Measurements from ENCODE around the gene CLK2. TPM values are rescaled to one million over a fixed set of nuclear protein-coding genes. Genes with fewer than 3 reads are reported as not detected.

CLK2 gene
- total and polyA plus RNA-seq, 2 of the 8 experiments (the other 6 are each of a cell fraction or from before 2014, with no cell fraction given) = 62.2 to 76.0 TPM

DNA sequence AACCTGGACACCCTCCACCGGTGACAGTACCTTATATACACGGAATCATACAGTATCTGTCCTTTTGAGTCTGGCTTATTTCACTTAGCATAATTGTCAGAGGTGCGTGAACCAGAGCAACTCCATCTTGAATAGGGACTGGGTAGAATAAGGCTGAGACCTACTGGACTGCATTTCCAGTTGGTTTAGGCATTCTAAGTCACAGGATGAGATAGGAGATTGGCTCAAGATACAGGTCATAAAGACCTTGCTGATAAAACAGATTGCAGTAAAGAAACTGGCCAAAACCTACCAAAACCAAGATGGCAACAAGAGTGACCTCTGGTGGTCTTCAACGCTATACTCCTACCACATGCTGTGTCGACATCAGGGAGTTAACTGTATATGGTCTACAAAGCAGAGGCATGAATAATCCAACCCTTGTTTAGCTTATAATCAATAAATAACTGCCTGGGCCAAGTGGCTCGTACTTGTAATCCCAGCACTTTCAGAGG lies 34.0 kb upstream of the CLK2 start (continued):
- TF ChIP-seq, protein P1, sequence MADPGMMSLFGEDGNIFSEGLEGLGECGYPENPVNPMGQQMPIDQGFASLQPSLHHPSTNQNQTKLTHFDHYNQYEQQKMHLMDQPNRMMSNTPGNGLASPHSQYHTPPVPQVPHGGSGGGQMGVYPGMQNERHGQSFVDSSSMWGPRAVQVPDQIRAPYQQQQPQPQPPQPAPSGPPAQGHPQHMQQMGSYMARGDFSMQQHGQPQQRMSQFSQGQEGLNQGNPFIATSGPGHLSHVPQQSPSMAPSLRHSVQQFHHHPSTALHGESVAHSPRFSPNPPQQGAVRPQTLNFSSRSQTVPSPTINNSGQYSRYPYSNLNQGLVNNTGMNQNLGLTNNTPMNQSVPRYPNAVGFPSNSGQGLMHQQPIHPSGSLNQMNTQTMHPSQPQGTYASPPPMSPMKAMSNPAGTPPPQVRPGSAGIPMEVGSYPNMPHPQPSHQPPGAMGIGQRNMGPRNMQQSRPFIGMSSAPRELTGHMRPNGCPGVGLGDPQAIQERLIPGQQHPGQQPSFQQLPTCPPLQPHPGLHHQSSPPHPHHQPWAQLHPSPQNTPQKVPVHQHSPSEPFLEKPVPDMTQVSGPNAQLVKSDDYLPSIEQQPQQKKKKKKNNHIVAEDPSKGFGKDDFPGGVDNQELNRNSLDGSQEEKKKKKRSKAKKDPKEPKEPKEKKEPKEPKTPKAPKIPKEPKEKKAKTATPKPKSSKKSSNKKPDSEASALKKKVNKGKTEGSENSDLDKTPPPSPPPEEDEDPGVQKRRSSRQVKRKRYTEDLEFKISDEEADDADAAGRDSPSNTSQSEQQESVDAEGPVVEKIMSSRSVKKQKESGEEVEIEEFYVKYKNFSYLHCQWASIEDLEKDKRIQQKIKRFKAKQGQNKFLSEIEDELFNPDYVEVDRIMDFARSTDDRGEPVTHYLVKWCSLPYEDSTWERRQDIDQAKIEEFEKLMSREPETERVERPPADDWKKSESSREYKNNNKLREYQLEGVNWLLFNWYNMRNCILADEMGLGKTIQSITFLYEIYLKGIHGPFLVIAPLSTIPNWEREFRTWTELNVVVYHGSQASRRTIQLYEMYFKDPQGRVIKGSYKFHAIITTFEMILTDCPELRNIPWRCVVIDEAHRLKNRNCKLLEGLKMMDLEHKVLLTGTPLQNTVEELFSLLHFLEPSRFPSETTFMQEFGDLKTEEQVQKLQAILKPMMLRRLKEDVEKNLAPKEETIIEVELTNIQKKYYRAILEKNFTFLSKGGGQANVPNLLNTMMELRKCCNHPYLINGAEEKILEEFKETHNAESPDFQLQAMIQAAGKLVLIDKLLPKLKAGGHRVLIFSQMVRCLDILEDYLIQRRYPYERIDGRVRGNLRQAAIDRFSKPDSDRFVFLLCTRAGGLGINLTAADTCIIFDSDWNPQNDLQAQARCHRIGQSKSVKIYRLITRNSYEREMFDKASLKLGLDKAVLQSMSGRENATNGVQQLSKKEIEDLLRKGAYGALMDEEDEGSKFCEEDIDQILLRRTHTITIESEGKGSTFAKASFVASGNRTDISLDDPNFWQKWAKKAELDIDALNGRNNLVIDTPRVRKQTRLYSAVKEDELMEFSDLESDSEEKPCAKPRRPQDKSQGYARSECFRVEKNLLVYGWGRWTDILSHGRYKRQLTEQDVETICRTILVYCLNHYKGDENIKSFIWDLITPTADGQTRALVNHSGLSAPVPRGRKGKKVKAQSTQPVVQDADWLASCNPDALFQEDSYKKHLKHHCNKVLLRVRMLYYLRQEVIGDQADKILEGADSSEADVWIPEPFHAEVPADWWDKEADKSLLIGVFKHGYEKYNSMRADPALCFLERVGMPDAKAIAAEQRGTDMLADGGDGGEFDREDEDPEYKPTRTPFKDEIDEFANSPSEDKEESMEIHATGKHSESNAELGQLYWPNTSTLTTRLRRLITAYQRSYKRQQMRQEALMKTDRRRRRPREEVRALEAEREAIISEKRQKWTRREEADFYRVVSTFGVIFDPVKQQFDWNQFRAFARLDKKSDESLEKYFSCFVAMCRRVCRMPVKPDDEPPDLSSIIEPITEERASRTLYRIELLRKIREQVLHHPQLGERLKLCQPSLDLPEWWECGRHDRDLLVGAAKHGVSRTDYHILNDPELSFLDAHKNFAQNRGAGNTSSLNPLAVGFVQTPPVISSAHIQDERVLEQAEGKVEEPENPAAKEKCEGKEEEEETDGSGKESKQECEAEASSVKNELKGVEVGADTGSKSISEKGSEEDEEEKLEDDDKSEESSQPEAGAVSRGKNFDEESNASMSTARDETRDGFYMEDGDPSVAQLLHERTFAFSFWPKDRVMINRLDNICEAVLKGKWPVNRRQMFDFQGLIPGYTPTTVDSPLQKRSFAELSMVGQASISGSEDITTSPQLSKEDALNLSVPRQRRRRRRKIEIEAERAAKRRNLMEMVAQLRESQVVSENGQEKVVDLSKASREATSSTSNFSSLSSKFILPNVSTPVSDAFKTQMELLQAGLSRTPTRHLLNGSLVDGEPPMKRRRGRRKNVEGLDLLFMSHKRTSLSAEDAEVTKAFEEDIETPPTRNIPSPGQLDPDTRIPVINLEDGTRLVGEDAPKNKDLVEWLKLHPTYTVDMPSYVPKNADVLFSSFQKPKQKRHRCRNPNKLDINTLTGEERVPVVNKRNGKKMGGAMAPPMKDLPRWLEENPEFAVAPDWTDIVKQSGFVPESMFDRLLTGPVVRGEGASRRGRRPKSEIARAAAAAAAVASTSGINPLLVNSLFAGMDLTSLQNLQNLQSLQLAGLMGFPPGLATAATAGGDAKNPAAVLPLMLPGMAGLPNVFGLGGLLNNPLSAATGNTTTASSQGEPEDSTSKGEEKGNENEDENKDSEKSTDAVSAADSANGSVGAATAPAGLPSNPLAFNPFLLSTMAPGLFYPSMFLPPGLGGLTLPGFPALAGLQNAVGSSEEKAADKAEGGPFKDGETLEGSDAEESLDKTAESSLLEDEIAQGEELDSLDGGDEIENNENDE (IDR thresholded peaks at IDR 0.05; ENCODE audit: insufficient replicate concordance, low read length) = no peak
- TF ChIP-seq, protein P2, sequence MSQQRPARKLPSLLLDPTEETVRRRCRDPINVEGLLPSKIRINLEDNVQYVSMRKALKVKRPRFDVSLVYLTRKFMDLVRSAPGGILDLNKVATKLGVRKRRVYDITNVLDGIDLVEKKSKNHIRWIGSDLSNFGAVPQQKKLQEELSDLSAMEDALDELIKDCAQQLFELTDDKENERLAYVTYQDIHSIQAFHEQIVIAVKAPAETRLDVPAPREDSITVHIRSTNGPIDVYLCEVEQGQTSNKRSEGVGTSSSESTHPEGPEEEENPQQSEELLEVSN (IDR thresholded peaks at IDR 0.05) = no peak
- no peak for TF ChIP-seq EGR1 (IDR thresholded peaks at IDR 0.05; ENCODE audit: borderline replicate concordance, low read depth, low read length)
- TF ChIP-seq SUZ12 (IDR thresholded peaks at IDR 0.05; ENCODE audit: low read length) = no peak

Data from H1 (cell line).